Upper lobe of right lung (tissue), 1 donor: ENCODE results near the gene EFS. TPM values are rescaled to one million over a fixed set of nuclear protein-coding genes. Genes with fewer than 3 reads are reported as not detected.
"Not testable (repeated sequence)": the region's sequence is repeated elsewhere in the genome, so short reads cannot be mapped to it uniquely, and the experiment has no call there.

Source experiments
- ATAC-seq: fragments of 200-7000 bp; cut with Tn5 transposase; one replicate; pipeline ENCODE4 v1.9.1; 2020; ENCODE audit warnings: mild to moderate bottlenecking, moderate library complexity
- DNase-seq: peaks from one replicate; pipeline ENCODE4 v3.0.0-alpha.2; 2020
- H3K27ac ChIP-seq: fragments of 200-600 bp; one replicate; pipeline ENCODE4 v1.8.0; 2022
- H3K27me3 ChIP-seq: fragments of 200-600 bp; one replicate; pipeline ENCODE4 v1.8.0; 2022; ENCODE audit warnings: mild to moderate bottlenecking
- H3K36me3 ChIP-seq: fragments of 200-600 bp; one replicate; pipeline ENCODE4 v1.8.0; 2022
- H3K4me1 ChIP-seq: fragments of 200-600 bp; one replicate; pipeline ENCODE4 v1.8.0; 2022
- H3K4me3 ChIP-seq: fragments of 200-600 bp; one replicate; pipeline ENCODE4 v1.8.0; 2022; ENCODE audit warnings: mild to moderate bottlenecking
- H3K9me3 ChIP-seq: fragments of 200-600 bp; one replicate; pipeline ENCODE4 v1.8.0; 2022
- intact Hi-C: fragments of 100-400 bp; cut with DNase I; formaldehyde crosslinking; loops from one replicate; pipeline ENCODE4 v1.11.0; 2022
- total RNA-seq: library from RNA; stranded (reverse); fragmentation: NEBNext Ultra II Directional; extraction: Animal tissue kit (Norgen Biotek cat#: 25700); gene quantifications from one replicate; pipeline ENCODE4 v1.2.1, GENCODE V29; 2021
- TF ChIP-seq, protein P1 (sequence below): fragments of 200-600 bp; IDR thresholded peaks from one replicate; pipeline ENCODE4 v1.8.0; 2022; ENCODE audit warnings: antibody characterized with exemption
- donor health status: DM: no; HTN: yes; CAD: no; lungs with severe emphysema.

EFS gene
- total RNA-seq, 1 donor from 2014 or later: 10.4 TPM

DNA sequence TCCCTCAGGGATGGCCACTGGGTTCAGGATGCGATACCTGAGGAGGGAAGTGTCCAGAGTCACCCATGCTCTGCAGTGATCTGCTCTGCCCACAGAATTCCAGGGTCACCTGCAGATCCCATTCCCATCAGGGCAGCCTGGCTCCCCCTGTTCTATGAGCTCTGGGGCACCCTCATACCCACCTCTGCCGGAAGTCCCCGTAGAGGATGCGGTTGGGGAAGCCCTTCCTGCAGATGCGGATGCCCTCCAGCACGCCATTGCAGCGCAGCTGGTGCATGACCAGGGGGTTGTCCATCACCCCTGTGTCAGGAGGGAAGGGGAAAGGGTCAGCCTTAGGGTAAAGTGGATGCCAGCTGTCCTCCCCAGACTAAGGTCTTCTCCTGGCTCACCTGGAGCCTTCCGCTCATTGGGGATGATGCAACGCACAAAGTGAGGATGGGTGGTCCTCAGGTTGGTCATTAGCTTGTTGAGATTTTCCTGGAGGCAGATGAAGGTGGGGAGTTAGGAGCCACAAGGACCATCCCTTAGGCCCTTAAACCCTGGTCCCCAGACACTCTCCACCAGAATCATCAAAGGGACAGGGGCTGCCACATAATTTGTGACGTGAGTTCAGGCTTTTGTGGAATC lies 31.9 kb upstream of the EFS start:
- no peaks in the 10 kb centered on the region for H3K9me3 ChIP-seq
- no peaks in the 10 kb centered on the region for H3K36me3 ChIP-seq
- no peaks in the 10 kb centered on the region for H3K27me3 ChIP-seq
- H3K4me3 ChIP-seq: no peak overlapping the region
- H3K4me1 ChIP-seq: no peaks in the 10 kb centered on the region
- TF ChIP-seq, protein P1, sequence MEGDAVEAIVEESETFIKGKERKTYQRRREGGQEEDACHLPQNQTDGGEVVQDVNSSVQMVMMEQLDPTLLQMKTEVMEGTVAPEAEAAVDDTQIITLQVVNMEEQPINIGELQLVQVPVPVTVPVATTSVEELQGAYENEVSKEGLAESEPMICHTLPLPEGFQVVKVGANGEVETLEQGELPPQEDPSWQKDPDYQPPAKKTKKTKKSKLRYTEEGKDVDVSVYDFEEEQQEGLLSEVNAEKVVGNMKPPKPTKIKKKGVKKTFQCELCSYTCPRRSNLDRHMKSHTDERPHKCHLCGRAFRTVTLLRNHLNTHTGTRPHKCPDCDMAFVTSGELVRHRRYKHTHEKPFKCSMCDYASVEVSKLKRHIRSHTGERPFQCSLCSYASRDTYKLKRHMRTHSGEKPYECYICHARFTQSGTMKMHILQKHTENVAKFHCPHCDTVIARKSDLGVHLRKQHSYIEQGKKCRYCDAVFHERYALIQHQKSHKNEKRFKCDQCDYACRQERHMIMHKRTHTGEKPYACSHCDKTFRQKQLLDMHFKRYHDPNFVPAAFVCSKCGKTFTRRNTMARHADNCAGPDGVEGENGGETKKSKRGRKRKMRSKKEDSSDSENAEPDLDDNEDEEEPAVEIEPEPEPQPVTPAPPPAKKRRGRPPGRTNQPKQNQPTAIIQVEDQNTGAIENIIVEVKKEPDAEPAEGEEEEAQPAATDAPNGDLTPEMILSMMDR: no peak
- intact Hi-C loops: no loop called here
- DNase-seq: no peak
- no peak overlapping the region for H3K27ac ChIP-seq
- no peak for ATAC-seq

DNA sequence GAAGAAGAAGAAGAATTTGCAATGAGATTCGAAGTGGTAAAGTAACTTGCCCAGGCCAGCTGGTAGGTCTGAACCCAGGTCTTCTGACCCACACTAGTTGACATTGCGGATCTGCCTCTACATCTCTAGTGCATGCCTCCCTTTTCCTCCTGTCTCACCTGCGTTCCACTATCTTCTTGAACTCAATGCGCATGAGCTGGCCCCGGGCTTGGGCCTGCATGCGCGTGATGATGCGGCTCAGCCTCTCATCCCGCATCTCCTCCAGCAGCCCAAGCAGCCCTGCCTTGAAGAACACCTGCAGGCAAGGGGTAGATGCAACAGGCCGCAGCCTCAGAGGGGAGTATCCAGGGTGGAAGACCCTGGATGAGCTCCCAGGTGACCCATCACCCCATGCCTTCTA lies 31.2 kb upstream of the EFS start:
- H3K36me3 ChIP-seq: no peaks in the 10 kb centered on the region
- intact Hi-C loops: no loop called here
- no peak overlapping the region for H3K4me3 ChIP-seq
- no peak for ATAC-seq
- no peaks in the 10 kb centered on the region for H3K9me3 ChIP-seq
- TF ChIP-seq, protein P1: no peak
- no peak for DNase-seq
- no peaks in the 10 kb centered on the region for H3K27me3 ChIP-seq
- no peak overlapping the region for H3K27ac ChIP-seq
- H3K4me1 ChIP-seq: no peaks in the 10 kb centered on the region

DNA sequence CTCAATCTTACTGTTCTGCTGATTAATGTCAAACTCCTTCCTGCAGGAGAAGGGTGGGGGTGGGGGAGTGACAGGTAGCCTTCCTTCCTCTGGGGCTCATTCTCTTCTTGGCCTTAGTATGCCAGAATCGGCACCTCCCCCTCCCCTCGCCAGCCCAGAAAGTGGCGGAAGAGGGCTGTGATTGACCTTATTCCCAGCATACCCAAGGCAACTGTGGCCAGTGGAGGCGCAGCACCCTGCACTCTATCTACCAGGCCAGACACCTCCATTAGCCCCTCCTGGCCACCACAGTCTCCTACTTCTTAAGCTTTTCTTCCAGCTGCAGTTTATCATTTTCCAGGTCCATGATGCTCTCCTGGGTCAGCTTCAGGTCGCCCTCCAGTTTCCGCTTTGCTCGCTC lies 27.6 kb upstream of the EFS start:
- TF ChIP-seq, protein P1: no peak
- intact Hi-C loops: no loop called here
- no peaks in the 10 kb centered on the region for H3K27me3 ChIP-seq
- no peaks in the 10 kb centered on the region for H3K9me3 ChIP-seq
- no peak overlapping the region for H3K4me3 ChIP-seq
- ATAC-seq (no peak), DNase-seq (no peak)
- no peak overlapping the region for H3K27ac ChIP-seq
- H3K36me3 ChIP-seq: no peaks in the 10 kb centered on the region
- H3K4me1 ChIP-seq: no peaks in the 10 kb centered on the region

DNA sequence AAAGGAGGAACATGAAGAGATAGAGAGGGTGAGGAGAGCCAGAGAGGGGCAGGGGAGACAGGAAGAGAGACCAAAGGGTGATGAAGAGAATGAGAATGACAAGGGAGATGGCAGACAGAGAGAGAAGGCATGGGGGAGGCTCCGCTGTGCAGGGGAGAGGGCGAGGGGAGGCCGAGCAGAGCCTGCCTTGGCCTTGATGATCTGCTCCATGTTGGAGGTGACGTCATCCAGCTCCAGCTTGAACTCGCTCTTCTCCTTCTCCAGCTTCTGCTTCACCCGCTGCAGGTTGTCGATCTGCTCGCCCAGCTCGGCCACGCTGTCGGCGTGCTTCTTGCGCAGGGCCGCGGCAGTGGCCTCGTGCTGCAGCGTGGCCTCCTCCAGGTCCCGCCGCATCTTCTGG lies 24.9 kb upstream of the EFS start:
- H3K4me3 ChIP-seq, H3K9me3 ChIP-seq, H3K4me1 ChIP-seq, H3K27ac ChIP-seq, DNase-seq, intact Hi-C loops, H3K36me3 ChIP-seq, ATAC-seq, H3K27me3 ChIP-seq: not testable (repeated sequence)

DNA sequence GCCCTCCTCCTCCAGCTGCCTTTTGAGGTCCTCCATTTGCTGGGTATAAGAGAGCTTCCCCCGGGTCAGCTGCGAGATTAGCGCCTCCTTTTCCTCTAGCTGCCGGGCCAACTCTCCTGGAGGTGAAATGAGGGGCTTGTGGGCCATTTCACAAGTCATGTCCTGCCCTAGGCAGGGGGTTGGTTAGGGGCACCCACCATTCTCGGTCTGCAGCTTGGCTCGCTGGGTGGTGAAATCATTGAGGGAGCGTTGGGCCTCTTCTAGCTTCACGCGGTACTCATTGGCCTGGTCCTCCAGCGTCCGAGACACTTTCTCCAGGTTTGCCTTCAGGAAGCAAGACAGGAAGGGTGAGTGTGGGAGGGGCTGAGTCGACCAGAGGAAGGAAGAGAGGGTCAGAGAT lies 24.4 kb upstream of the EFS start:
- no peaks in the 10 kb centered on the region for H3K36me3 ChIP-seq
- no peak overlapping the region for H3K27ac ChIP-seq
- ATAC-seq (no peak), DNase-seq (no peak)
- intact Hi-C loops: no loop called here
- no peaks in the 10 kb centered on the region for H3K4me1 ChIP-seq
- H3K4me3 ChIP-seq: no peak overlapping the region
- TF ChIP-seq, protein P1: no peak
- no peaks in the 10 kb centered on the region for H3K27me3 ChIP-seq
- no peaks in the 10 kb centered on the region for H3K9me3 ChIP-seq

DNA sequence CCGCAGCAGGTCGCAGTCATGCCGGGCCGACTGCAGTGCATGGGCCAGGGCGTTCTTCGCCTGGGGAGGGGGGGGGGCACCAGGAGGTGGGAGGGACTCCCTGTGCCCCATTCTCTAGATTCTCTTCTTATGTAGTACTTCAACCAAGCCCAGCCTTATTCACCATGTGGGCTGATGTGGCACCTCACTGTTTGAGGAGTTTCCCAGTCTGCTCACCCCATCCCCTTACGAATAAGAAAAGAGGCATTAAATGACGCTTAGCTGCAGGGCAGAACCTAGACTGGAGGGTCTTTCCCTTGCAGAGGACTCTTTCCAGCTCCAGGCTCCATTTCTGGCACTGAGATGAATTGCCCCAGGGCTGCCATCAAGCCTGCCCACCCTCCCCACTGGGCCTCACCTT lies 24.0 kb upstream of the EFS start:
- DNase-seq: no peak
- Histone ChIP-seq H3K4me1 (no peaks in the 10 kb centered on the region), H3K4me3 (no peak overlapping the region), H3K36me3 (no peaks in the 10 kb centered on the region), H3K9me3 (no peaks in the 10 kb centered on the region), H3K27ac (no peak overlapping the region), H3K27me3 (no peaks in the 10 kb centered on the region)
- TF ChIP-seq, protein P1: no peak
- intact Hi-C loops: no loop called here
- ATAC-seq: no peak
